ENCODE data around the gene SNORC.

Gene SNORC

DNA sequence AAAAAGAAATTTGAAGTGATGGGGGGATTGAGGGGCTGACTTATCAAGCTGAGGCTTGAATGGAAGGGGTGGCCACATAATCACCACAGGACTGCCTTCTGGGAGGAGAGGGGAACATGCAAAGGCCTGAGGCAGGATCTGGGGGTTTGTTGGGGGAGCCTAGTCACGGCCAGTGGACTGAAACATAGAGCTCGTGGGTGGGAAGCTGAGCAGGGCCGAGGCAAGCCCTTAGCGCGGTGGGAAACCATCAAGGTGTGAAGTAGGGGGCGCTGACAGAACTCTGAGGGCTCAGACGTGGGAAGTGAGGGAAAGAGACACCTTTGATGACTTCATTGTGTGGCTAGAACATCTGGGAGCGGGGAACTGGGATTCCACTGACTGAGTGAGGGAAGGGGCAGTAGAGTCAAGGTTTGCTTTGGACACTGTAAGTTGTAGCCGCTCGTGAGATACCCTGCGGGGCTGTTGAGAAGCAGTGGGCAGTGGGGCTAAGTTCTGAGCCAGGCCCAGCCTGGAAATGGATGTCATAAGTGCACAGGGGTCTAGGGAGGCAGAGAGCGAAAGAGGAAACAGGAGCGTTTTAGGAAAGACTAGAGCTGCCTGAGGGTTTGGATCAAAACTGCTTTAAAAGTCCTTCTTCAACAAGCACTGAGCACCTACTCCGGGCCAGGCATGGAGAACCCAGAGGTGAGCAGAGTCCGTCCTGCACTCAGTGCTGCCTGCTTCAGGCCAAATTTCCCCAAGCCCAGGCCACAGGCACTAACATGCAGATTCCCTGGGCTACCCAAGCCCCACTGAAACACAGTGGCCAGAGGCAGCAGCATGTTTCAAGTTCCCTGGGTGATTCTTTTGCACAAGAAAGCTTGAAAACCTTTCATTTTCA is 686 bp upstream of the SNORC start:
- DNase-seq = peak; percentile 10

DNA sequence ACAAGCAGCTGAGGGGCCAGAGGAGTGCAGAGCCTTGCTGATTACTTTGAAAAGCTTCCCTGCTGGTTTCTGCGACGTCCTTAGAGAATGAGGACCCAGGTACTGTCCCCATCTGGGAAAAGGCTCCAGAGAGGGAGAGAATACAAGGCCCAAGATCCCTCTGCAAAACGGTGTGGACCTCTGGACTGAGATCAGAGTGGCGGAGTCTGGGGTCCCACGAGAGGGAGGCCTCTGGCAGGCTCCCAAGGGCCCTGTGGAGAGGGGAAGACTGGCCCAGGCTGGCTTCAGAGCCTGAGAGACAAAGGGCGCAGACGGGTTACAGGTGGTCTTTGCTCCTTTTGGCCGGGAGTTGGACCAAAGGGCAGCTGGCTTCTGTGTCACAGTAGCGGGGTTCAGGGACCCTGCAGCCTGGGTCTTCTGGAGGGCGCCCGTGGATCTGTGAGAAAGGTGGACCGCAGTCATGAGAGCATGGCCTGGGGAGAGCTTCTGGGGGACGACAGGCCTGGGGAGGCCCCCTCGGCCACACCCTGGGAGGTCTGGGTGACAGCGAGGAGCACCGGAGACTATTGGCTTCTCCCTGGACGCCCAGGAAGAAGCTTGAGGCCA is 805 bp downstream of the SNORC start:
- peak; percentile 17 for DNase-seq

DNA sequence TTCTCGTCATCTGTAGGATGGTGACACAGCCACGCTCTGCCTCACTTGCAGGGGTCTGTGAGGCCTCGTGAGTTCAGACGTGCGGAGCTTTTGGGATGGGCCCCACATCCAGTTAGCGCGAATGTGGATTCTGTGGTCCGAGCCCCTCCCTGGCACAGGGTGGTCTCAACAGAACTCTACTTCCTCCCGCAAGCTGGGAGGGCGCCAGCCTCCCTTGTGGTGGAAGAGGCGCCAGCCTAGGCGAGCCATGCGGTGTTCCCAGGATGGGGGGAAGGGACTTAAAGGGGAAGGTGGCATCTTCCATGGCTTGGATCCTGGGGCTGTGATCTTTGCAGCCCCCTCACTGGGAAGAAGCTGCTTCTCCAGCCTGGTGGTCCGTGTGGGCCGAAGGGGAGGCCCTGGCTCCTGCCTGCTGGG is 1.4 kb downstream of the SNORC start:
- DNase-seq = peak; percentile 13

DNA sequence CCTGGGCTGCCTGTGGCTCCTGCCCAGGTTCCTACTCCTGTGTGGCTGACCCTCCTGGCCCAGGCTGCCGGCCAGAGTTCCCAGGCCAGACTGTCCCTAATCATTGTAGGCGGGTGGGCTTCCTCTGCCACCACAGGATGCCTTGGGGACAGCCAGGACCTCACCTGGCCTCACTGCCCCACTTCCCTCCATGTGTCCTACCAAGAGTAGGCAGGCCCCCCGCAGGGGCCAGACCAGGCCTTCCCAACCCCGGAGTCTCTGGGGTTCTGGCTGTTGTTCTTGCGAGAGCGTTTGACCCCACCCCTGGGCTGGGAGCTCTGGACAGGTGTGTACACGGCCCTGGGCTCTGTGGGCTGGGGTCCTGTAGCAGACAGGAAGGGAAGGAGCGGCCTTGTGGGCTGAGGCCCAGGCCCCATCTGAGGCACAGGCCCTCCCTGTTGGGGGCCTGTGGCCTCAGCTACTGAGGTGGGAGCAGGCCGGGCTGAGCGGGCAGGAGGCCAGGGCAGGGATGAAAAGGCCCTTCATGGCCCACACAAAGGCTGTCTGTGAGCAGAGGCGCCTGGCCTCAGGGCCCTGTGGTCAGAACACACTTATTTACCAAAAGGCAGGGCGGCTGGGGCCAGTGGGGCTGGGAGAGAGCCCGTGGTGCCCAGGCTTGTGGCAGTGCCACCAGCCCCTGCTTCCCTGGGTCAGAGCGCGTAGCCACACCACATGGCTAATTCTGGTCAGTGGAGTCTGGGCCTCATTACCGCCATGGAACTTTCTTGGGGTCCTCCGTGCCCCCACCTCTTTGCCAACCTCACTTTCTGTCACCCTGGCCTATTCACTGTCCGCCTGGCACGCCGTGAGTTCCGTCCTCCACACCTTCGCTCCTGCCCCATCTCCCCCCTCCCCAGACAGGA is 2.0 kb downstream of the SNORC start:
- DNase-seq = peak; percentile 18

DNA sequence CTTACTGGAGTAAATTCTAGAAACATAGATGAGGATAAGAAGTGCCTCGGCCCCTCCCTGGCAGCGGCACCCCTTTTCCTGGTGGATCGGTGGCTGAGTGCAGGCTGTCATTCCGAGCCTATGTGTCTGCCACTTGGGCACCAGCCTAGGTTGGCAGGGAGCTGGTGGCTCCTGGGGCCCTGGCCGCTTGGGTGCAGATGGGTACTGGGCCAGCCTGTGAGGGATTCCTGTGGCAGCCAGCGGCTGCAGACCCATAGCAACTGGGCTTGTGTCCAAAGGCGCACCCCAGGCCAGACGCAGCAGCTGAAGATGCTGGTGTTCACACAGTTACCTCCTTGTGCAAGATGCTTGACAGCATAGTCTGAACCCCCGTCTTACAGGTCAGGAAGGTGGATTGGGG is 2.8 kb downstream of the SNORC start:
- DNase-seq = no peak

DNA sequence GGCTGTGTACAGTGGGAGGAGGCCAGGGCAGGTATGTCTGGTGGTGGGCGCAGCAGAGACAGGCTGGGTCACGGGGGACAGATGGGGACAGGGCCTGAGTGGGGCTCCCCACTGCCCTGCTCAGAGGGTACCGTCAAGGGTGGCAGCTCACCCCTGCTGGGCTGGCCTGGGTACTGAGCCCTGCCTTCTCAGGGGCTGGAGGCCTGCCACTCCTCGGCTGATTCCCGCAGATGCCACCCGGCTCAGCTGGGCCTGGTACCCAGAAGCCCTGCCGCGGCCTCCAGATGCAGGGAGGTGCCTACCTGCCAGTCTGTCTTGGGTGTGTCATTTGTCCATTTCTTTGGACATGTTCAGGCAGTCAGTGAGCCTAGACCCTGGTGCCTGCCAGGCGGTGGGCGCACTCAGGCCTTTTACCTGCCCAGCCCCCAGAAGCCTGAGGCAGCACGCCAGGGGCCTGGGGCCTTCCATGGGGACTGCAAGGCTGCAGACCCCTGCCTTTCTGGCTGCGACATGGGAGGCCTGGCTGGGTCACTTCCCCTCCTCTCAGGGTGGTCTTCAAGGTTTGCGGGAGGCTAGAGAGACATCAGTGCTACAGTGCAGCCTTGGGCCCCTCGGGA is 3.3 kb downstream of the SNORC start:
- no peak for DNase-seq

DNA sequence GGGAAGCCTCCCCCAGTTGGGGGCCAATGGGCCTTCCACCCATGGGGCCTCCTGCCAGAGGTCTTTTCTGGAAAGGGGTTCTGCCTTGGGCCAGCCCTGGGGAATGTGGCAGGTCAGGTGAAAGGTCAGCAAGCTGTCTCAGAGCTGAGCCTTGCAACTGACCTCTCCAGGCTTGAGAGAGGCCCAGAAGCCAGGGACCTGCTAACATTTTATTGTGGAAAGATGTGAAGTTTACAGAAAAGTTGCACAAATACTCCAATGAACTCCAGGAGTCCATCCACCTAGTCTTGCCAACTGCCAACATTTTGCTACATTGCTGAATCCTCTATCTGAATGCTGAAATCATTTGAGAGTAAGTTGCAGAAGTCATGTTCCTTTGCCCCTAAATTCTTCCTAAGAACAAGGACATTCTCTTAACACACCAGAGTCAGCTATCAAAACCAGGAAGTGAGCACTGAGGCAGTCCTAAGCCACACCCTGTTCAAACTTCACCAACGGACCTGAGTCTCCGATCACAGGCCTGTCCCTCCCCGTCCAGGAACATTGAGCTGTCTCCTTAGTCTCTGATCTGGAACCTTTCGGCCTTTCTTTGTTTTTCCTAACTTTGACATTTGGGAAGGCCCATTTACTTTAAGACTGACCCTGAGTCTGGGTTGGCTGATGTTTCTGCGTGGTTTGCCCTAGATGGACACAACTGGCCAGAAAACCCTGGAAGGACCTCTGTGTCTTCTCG is 4.0 kb downstream of the SNORC start:
- DNase-seq = no peak

DNA sequence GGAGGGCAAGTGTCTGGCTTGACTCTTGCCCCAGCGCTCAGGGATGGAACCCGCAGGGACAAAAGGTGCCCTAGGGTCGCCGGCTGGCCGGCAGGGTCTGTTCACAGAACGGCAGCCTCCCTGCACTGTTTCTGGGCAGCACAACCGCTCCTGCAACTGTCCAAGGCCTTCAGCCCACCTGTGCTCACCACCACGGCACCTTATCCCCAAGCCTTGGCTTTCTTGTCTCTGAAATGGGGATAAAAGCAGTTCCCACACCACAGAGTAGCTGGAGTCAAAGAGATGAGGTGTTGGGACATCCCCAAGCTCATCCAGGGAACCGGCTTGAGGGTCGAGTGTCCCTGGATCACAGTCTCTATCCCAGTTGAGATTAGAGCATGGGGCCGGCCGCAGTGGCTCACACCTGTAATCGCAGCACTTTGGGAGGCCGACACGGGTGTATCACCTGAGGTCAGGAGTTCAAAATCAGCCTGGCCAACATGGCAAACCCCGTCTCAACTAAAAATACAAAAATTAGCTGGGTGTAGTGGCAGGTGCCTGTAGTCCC is 4.7 kb downstream of the SNORC start:
- no peak for DNase-seq

DNA sequence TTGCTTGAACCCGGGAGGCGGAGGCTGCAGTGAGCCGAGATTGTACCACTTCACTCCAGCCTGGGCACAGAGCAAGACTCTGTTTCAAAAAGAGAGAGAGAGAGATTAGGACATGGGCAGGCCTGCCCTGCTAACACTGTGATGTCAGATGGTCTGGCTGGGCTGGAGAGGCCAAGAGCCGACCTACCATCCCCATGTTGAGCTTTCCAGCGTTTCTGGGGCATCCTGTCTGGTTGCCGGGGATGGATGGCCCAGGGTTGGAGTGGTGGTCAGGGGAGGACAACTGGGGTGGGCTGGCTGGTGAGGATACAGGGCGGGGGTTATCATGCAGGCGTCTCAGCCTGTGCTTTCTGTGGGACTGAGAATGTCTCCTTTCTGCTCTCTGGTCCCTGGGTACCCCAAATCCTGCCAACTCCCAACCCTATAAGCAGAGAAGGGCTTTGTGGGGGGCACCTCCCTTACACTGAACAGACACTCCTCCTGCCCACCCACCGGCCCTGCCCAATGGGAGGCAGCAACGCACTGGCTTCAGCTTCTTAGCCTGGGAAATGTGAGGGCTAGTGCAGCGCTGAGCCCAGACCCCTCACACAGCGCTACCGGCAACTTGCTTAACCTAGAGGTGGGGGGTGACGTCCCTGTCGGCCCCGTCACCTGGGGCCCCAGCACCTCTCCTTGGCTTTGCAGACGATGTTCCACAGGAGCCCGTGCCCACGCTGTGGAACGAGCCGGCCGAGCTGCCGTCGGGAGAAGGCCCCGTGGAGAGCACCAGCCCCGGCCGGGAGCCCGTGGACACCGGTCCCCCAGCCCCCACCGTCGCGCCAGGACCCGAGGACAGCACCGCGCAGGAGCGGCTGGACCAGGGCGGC is 5.4 kb downstream of the SNORC start:
- no peak for DNase-seq

DNA sequence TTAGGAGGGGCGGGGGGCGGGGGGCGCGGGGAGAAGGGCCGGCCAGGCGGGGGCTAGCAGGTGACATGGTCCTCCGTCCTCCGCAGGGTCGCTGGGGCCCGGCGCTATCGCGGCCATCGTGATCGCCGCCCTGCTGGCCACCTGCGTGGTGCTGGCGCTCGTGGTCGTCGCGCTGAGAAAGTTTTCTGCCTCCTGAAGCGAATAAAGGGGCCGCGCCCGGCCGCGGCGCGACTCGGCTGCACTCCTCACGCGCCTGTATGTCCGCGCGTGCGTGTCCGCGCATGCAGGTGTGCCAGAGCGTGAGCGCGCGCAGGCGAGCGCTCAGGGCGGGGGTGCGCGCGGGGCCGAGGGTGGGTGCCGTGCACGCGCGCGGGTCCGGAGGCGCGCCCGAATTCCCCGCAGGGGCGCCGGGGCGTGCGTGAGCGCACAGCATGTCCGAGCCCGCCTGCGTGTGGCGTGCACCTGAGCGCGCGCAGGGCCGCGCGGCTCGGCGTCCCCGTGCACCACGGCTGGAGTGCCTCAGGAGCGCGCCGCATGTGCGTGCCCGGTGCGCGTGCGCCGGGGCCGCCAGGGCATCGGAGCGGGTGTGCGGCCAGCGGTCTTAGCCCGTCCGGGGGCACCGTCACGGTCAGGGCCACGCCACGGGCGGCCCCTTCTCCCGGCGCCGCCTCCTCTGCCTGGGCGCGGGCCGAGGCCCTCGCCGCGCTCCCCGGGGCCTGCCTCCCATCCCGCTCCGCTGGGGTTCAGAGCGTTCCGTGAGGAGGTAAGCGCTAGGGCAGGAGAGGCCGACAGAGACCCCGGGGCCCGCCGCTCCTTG is 6.3 kb downstream of the SNORC start:
- DNase-seq = peak; percentile 59

DNA sequence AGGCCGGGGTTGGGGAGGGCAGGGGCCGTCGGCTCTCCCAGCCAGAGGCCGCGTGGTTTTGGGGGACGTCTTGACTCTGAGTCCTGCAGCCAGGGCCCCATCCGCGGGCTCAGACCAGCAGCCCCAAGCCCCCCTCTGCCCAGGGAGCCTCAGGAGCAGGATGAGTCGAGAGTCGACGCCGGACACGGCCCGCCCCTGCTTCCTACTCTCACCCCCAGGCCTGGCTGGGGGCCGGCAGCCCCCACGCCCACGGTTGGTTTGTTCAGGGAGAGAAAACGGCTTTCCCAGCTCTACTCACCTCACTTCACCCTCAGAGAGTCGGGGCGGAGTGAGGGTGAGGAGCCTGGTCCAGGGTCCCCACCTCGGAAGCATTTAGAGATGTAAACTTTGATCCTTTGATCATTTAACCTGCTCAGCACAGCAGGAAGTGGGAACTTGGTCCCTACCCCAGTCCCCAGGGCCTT is 6.9 kb downstream of the SNORC start:
- DNase-seq = no peak

DNA sequence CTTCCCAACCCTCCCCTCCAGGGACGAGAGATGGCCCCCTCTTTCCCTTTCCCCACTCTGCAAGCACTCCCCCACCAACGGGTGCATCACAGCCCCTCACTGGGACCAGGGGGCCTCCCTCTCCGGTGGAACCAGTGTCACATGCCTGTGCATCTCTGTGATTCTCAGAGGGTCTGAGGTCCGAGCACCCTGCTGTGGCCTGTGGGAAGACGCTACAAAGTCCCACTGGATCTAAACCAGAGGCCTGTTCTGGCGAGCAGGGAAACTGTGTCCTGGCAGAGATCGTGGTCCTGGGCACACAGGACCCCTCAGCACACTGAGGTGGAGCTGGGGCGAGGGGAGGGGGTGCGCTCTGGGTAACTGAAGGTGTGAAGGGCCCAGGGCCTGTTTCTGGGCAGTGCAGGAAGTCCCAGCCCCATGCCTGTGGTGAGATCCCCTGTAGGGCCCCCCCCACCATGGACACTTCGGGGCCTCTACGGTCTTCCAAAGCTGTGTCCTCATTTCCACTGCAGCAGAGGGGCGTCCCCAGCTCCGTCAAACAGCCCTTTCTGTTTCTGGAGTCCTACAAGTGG is 8.0 kb downstream of the SNORC start:
- no peak for DNase-seq

DNA sequence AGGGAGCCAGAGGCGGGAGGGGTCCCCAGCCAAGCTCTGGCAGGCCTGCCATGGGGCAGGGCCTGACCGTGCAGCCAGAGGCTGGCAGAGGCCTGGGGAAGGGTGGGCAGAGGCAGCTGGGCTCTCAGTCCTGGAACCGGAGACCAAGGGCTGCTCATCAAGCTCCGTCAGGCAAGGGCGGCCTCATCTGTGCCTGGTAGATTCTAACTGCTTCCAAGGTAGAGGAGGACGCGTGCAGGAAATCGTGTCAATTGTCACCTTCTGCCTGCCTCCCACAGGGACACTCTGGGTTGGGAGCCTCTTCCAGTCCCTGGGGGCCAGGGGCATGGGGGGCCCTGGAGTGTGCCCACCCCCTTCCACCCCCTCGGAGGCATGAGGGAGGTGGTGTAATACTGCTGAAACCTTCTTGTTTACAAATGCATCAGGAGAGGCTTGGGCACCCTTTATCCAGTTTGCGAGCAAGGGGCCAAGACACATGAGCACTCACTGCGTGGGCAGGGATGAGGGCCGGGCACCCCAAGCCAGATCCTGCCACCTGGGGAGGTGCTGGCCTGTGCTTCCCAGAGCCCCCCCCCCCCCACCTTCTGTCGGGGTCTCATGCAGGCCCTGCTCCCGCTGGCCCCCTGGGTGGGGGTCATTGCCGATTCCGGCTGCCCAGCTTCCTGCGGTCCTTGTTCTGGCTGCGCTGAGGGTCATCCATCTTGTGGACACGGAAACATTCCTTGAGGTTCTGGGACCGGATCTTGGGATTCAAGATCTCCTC is 9.0 kb downstream of the SNORC start:
- DNase-seq = no peak

DNA sequence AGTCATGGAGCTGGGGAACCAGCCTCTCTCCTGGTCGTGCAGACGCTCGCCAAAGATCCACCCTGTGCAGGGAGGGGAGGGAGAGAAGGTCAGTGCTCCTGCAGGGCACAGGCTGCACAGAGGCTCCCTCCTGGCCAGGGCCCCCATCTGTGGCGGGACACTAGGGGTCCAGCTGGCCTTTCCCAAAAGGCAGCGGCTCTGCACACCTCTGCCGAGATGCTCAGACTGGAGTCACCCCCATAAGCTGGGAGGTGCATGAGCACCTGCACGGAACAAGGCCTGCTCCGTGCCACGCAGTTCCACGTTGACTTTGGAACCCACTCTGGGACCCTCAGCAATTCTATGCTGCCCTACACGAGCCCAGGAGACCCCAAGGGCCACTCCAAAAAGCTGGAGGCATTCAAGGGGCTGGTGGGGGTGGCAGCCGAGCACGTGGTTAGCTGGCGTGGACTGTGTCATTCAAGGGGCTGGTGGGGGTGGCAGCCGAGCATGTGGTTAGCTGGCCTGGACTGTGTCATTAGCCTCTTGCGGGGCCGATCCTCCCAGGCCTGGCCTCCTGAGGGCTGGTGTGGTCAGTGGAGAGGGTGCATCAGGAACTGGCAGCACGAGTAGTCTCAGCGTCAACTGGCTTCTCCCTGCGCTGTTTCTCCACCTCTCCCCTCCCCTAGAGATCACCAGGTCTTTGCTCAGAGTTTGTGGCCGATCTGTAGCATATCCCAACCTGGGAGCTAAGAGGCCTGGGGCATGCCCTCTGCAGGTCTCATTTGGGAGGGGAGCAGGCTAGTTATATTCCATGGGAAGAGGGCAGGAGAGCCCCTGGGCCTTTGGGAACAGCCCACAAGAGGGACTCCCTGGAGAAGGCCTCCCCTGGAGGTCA is 9.8 kb downstream of the SNORC start:
- no peak for DNase-seq

DNA sequence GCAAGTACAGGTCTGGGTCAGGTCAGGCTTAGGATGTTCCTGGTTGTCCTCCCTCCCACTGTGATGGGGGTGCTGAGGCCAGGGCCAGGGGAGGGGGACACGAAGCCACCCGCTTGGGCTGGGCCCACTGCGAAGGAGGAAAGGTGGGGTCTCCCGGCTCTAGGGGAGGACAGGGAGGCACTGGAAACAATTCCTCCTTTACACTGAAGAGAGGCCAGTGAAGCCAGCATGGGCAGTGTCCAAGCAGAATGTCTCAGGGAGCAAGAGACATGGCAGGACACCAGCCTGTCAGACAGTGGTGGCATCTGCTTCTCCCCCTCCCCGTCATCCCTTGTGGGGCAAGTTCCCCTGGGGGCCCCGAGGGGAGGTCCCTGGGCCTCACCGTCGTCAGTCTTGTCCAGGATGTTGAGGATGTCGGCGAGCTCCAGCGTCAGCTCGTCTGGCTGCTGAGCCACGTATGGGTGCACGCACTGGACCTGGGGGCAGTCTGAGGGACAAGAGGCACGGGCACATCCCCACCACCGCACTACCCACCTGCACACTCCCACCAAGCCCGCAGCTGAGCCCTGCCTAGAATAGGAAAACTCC is 10.8 kb downstream of the SNORC start:
- no peak for DNase-seq

DNA sequence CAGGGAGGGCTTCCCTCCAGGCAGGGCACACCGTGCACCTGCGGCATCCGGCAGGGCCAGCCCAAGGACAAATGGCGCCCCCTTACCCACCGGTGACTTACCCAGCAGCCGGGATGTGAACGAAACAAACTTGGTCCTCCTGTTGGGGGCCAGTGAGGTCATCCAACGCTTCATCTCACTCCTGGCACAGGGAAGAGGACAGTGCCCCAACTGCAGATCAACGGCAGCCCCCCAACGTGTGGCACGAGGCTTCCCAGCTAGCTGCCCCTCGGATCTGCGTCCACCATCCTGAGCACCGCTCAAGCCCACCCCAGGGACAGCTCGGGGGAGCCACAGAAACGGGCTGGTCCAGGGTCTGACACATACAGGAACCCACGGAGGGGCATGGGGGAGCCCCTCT is 12.0 kb downstream of the SNORC start:
- no peak for DNase-seq

DNA sequence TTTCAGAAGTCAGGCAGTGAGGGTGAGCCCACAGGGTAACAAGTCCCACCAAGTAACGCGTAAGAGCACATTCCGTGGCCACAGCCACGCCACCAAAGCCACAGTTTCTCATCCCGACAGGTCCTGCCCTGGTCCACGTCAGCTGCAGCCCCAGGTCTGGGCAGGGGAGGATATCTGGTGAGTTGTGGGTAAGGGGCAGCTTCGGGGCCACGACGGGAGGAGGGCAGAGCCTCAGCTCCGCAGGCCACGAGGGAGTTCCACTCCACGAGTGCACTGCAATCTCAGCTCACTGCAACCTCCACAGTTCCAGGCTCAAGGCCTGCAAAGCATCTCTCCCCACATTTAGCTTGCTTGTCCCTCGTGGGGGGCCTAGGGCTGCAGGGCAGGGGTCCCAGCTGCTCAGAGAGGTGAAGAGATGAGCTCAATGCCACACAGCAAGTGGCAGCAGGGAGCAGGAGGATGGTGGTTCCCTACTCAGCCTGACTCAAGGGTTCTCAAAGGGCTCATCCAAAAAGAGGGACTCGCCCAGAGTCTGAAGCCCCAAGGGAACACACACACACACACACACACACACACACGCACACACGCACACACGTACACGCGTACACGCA is 12.5 kb downstream of the SNORC start:
- no peak for DNase-seq

Data from stimulated activated CD8-positive, alpha-beta memory T cell treated with anti-CD3 and anti-CD28 coated beads, Interleukin-4, amount 100 ng/mL, for 48 hours (primary cell).